Transverse colon (tissue), 4 donors: Measurements from ENCODE around the gene WDR31.

Source experiments
- CTCF ChIP-seq, 5 experiments: fragments of 200-600 bp in 3 of 5; fragments of 450-650 bp in 2 of 5; sonication (generic) in 3 of 5; IDR thresholded peaks; 1 replicate in 2 of 5; 2 replicates in 3 of 5; pipeline ENCODE4 v1.5.1; 2016 to 2017; ENCODE audit warnings: antibody characterized with exemption in 5 of 5, inconsistent platforms in 3 of 5, mild to moderate bottlenecking in 2 of 5, moderate library complexity in 1 of 5
- POLR2A ChIP-seq: fragments of 450-650 bp; IDR thresholded peaks from one replicate; pipeline ENCODE4 v1.6.1; 2016; ENCODE audit warnings: antibody characterized with exemption, mild to moderate bottlenecking, moderate library complexity
- POLR2AphosphoS5 ChIP-seq, 3 donors: sonication (generic); formaldehyde crosslinking; IDR thresholded peaks; one replicate each; pipeline ENCODE4 v1.6.1; 2016; ENCODE audit warnings: antibody characterized with exemption in 3 of 3

GRCh38 chr9:113278840-113279239 is 61.2 kb downstream of the WDR31 start:
- TF ChIP-seq CTCF (IDR thresholded peaks at IDR 0.05) (no peak), POLR2AphosphoS5 (IDR thresholded peaks at IDR 0.05) (no peak), POLR2A (no peak)
